Naive thymus-derived CD4-positive, alpha-beta T cell (primary cell): Measurements from ENCODE around the gene AKAP11. TPM values are rescaled to one million over a fixed set of nuclear protein-coding genes. Genes with fewer than 3 reads are reported as not detected.

ENCODE experiments used
- ATAC-seq: fragments of 150-1000 bp; cut with Tn5 transposase; 2 replicates; pipeline ENCODE4 v1.10.0; 2021; ENCODE audit warnings: mild to moderate bottlenecking, moderate library complexity
- CTCF ChIA-PET: fragments of 350-600 bp; sonication (Branson Sonifier 250); formaldehyde crosslinking; loops from one replicate; lab custom pipeline; 2021; ENCODE audit warnings: antibody characterized with exemption; lab: Charles Lee
- POLR2A ChIA-PET: fragments of 350-600 bp; sonication (Branson Sonifier 250); formaldehyde crosslinking; loops from one replicate; lab custom pipeline; 2021; ENCODE audit warnings: antibody characterized with exemption, inconsistent platforms; lab: Charles Lee
- DNase-seq, 9 donors: peaks; one replicate each; pipeline versions ENCODE4 v3.0.0 to v3.0.0-alpha.2; 2020 to 2022; ENCODE audit warnings: mixed read lengths in 1 of 9
- H3K27ac ChIP-seq: one replicate; pipeline ENCODE4 v1.7.0; 2013; ENCODE audit warnings: mild to moderate bottlenecking, low read depth, low read length, moderate library complexity
- H3K27me3 ChIP-seq, 2 donors: one replicate each; pipeline ENCODE4 v1.7.0; 2013; ENCODE audit warnings: low read length in 2 of 2, mild to moderate bottlenecking in 2 of 2, moderate library complexity in 2 of 2; ENCODE audit not compliant: control insufficient read depth in 2 of 2, insufficient read depth in 2 of 2
- H3K36me3 ChIP-seq, 3 experiments: 1 replicate in 2 of 3; 2 replicates in 1 of 3; pipeline ENCODE4 v1.7.0; 2013; ENCODE audit warnings: low read length in 3 of 3, mild to moderate bottlenecking in 3 of 3, moderate library complexity in 1 of 3; ENCODE audit not compliant: insufficient read depth in 3 of 3, control insufficient read depth in 2 of 3
- H3K4me1 ChIP-seq, 2 donors: one replicate each; pipeline ENCODE4 v1.7.0; 2013; ENCODE audit warnings: low read length in 2 of 2, mild to moderate bottlenecking in 2 of 2, moderate library complexity in 1 of 2; ENCODE audit not compliant: control insufficient read depth in 2 of 2, insufficient read depth in 2 of 2
- H3K4me3 ChIP-seq: 2 replicates; pipeline ENCODE4 v1.7.0; 2013; ENCODE audit warnings: mild to moderate bottlenecking, low read length
- H3K9me3 ChIP-seq, 3 experiments: 1 replicate in 2 of 3; 2 replicates in 1 of 3; pipeline ENCODE4 v1.7.0; 2013; ENCODE audit warnings: low read length in 3 of 3; ENCODE audit not compliant: control insufficient read depth in 2 of 3
- H3K27ac Mint-ChIP-seq, 9 donors: one replicate each; pipeline ENCODE4 v1.8.0; 2020 to 2022; ENCODE audit warnings: mixed read lengths in 9 of 9, mild to moderate bottlenecking in 8 of 9, moderate library complexity in 5 of 9, inconsistent platforms in 2 of 9
- H3K27me3 Mint-ChIP-seq, 5 donors: one replicate each; pipeline ENCODE4 v1.8.0; 2021 to 2022; ENCODE audit warnings: mixed read lengths in 5 of 5, mild to moderate bottlenecking in 1 of 5
- H3K36me3 Mint-ChIP-seq, 5 donors: one replicate each; pipeline ENCODE4 v1.8.0; 2020 to 2022; ENCODE audit warnings: mixed read lengths in 5 of 5, mild to moderate bottlenecking in 3 of 5, inconsistent platforms in 1 of 5
- H3K4me1 Mint-ChIP-seq, 7 donors: one replicate each; pipeline ENCODE4 v1.8.0; 2020 to 2022; ENCODE audit warnings: mixed read lengths in 7 of 7, mild to moderate bottlenecking in 3 of 7, inconsistent platforms in 1 of 7
- H3K4me3 Mint-ChIP-seq, 10 donors: one replicate each; pipeline ENCODE4 v1.8.0; 2020 to 2022; ENCODE audit warnings: mild to moderate bottlenecking in 10 of 10, mixed read lengths in 10 of 10, moderate library complexity in 6 of 10, inconsistent platforms in 2 of 10
- H3K9me3 Mint-ChIP-seq, 11 donors: one replicate each; pipeline ENCODE4 v1.8.0; 2020 to 2022; ENCODE audit warnings: mixed read lengths in 11 of 11, mild to moderate bottlenecking in 4 of 11, inconsistent platforms in 1 of 11, moderate library complexity in 1 of 11
- intact Hi-C, 2 donors: fragments of 100-400 bp; cut with micrococcal nuclease; formaldehyde crosslinking; loops; one replicate each; pipeline ENCODE4 v1.15.1; 2023
- polyA plus RNA-seq, 2 donors: library from polyadenylated mRNA; unstranded; fragments of 300-500 nt; fragmentation: Illumina TruSeq; gene quantifications; one replicate each; pipeline ENCODE4 v1.2.3, GENCODE V29; 2021
- total RNA-seq, 6 experiments: library from RNA in 5 of 6; stranded (reverse) in 5 of 6; gene quantifications; 1 replicate in 5 of 6; 2 replicates in 1 of 6; pipeline ENCODE4 v1.2.3 and lab custom pipeline; 2021 to 2026

Gene AKAP11
- total and polyA plus RNA-seq, 7 experiments from 2014 or later: 2.6 to 42.1 (median 23.5) TPM

DNA sequence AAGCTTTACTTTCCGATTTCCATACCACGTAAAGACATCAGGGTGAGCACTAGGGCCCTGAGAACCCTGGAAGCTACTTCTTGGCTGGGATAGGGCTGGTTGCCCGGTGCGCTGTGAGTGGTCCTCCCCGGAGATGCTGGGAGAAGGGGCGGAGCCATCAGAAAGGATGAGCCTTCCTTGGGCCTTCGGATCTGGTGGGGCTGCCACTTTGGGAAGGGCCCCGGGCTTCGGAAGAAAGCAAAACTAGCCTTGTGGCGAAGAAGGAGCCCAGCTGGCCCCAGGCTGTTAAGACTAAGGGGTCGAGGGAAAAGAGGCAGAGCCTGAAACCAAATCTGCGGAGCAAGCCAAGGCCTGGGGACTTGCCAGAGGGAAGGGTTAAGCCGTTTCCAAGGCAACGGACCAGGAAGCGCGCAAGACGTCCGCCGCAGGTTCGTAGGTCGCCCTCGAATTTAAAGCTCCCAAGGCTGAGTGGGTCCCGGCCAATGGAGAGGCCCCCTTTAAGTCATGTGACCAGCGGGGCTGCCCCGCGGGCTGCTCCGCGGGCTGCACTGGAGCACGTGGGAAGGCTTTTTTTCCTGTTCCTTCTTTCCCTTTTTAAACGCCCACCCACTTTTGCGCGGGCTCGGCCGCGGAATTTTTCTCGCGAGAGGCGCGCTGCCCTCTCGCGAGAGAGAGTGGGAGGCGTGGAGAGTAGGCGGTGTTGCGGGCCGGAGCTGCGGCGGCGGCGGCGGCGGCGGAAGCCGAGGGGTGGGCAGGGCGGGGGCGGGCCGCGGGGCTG is 426 bp upstream of the AKAP11 start:
- peak; percentile 87 to 96 (median 93) for DNase-seq
- peak overlapping the region in 9 of 10 donors; percentile 84 to 98 (median 97) for H3K4me3 Mint-ChIP-seq
- intact Hi-C loops: loop anchor here (1.0 to 10.0 kb wide), 23 partner anchors 55 to 1873 kb away; partner anchors contain the start of genes KBTBD6 (in 2 of the 2), MTRF1 (in 2 of the 2), VWA8 (in 2 of the 2) and CCDC122 (in 1 of the 2)
- H3K27ac Mint-ChIP-seq: peak overlapping the region; percentile 75 to 98 (median 96)
- peaks cover 0 to 4% (median 0%) of the 10 kb centered on the region in 3 experiments for H3K36me3 ChIP-seq
- ATAC-seq: peak; percentile 93
- H3K27ac ChIP-seq: peak overlapping the region; percentile 93
- H3K4me3 ChIP-seq: peak overlapping the region; percentile 84
- peaks cover 0 to 11% (median 0%) of the 10 kb centered on the region in 5 donors for H3K36me3 Mint-ChIP-seq
- H3K9me3 Mint-ChIP-seq: peaks cover 0 to 4% (median 0%) of the 10 kb centered on the region in 11 donors
- peaks cover 21 to 22% of the 10 kb centered on the region in 2 donors for H3K4me1 ChIP-seq
- H3K4me1 Mint-ChIP-seq: peaks cover 16 to 55% (median 47%) of the 10 kb centered on the region in 7 donors
- no peaks in the 10 kb centered on the region for H3K27me3 ChIP-seq
- CTCF ChIA-PET: no interaction called here
- H3K27me3 Mint-ChIP-seq: peaks cover 0 to 5% (median 0%) of the 10 kb centered on the region in 5 donors
- no peaks in the 10 kb centered on the region for H3K9me3 ChIP-seq
- POLR2A ChIA-PET: interaction anchor here (0.6 to 2.7 kb wide), 6 partner anchors 10 to 311 kb away, joined by 3 to 11 read pairs (median 4); partner anchors contain the start of gene VWA8

DNA sequence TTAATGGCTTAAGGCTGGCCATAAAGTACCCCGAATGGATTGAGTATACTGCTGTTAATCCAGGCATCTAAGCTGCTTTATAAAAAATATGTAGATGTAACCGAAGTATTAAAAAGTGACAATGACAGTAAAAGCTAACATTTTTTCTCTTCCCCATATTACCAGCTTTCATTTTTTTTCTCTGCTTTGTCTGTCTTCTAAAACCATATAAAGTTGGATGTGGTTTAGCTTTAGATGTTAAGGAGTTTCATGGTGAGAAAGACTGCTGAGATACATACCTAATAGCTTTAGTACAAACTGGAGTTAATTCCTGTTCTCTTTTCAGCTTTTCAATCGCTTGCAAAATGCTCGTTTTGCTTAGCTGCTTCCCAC is 838 bp downstream of the AKAP11 start:
- Mint-ChIP-seq H3K4me3 (peak overlapping the region in 9 of 10 donors; percentile 84 to 98 (median 97)), H3K36me3 (peaks cover 0 to 18% (median 0%) of the 10 kb centered on the region in 5 donors), H3K27me3 (no peaks in the 10 kb centered on the region), H3K27ac (peak overlapping the region; percentile 52 to 97 (median 95)), H3K9me3 (peaks cover 0 to 4% (median 0%) of the 10 kb centered on the region in 11 donors), H3K4me1 (peaks cover 16 to 58% (median 56%) of the 10 kb centered on the region in 7 donors)
- ATAC-seq (no peak), DNase-seq (peak in 6 of 9 donors; percentile 29 to 51 (median 44))
- Histone ChIP-seq H3K36me3 (peaks cover 0 to 4% (median 0%) of the 10 kb centered on the region in 3 experiments), H3K4me1 (peaks cover 21 to 25% of the 10 kb centered on the region in 2 donors), H3K4me3 (peak overlapping the region; percentile 61), H3K9me3 (no peaks in the 10 kb centered on the region), H3K27ac (peak overlapping the region; percentile 93), H3K27me3 (no peaks in the 10 kb centered on the region)
- CTCF ChIA-PET: interaction anchor here (0.8 kb wide), 1 partner anchor 31 kb away, joined by 5 read pairs; no protein-coding TSS in a partner anchor
- POLR2A ChIA-PET: interaction anchor here (0.6 to 2.7 kb wide), 8 partner anchors 10 to 810 kb away, joined by 3 to 11 read pairs (median 4); no protein-coding TSS in a partner anchor
- intact Hi-C loops: loop anchor here (1.0 to 10.0 kb wide), 13 partner anchors 82 to 1872 kb away; partner anchors contain the start of genes CCDC122 (in 1 of the 2), EPSTI1 (in 1 of the 2), KBTBD6 (in 1 of the 2) and LACC1 (in 1 of the 2)

DNA sequence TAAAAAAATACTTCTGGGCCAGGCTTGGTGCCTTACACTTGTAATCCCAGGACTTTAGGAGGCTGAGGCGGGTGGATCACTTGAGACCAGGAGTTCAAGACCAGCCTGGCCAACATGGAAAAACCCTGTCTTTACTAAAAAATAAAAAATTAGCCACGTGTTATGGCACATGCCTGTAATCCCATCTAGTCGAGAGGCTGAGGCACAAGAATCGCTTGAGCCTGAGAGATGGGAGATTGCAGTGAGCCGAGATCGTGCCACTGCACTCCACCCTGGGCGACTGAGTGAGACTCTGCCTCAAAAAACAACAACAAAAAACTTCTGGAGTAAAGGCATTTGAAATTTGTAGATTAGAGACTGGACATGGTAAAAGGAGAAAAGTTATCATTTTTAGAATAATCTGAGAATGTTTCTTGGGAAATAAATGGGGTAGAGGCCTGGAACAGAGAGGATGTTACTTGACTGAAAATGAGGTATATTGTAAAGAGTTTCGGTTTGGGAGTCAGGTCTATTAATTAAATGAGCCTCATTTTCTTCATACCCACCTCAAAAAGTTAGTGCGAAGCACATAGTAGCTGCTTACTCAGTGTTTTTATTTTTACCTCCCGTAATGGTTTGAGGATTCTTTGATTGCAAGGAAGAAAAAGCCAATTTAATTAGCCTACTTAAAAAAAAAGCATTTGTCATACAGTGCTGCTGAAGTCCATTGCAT is 2.6 kb downstream of the AKAP11 start:
- intact Hi-C loops: loop anchor here (2.0 to 10.0 kb wide), 11 partner anchors 14 to 1870 kb away; partner anchors contain the start of genes CCDC122 (in 1 of the 2), EPSTI1 (in 1 of the 2), LACC1 (in 1 of the 2) and MRPS31 (in 1 of the 2)
- no peaks in the 10 kb centered on the region for H3K27me3 Mint-ChIP-seq
- ATAC-seq (no peak), DNase-seq (no peak)
- H3K36me3 Mint-ChIP-seq: peaks cover 0 to 20% (median 0%) of the 10 kb centered on the region in 5 donors
- no peaks in the 10 kb centered on the region for H3K27me3 ChIP-seq
- ChIA-PET POLR2A (interaction anchor here (0.6 kb wide), 1 partner anchor 45 kb away, joined by 4 read pairs; no protein-coding TSS in a partner anchor), CTCF (no interaction called here)
- peak overlapping the region; percentile 8 for H3K27ac ChIP-seq
- H3K4me1 Mint-ChIP-seq: peaks cover 16 to 62% (median 57%) of the 10 kb centered on the region in 7 donors
- peaks cover 0 to 4% (median 0%) of the 10 kb centered on the region in 11 donors for H3K9me3 Mint-ChIP-seq
- H3K9me3 ChIP-seq: no peaks in the 10 kb centered on the region
- H3K4me1 ChIP-seq: peaks cover 31 to 36% of the 10 kb centered on the region in 2 donors
- H3K27ac Mint-ChIP-seq: peak overlapping the region; percentile 9 to 94 (median 41)
- peaks cover 0 to 4% (median 0%) of the 10 kb centered on the region in 3 experiments for H3K36me3 ChIP-seq
- H3K4me3 ChIP-seq: no peak overlapping the region
- H3K4me3 Mint-ChIP-seq: peak overlapping the region in 9 of 10 donors; percentile 3 to 97 (median 47)

DNA sequence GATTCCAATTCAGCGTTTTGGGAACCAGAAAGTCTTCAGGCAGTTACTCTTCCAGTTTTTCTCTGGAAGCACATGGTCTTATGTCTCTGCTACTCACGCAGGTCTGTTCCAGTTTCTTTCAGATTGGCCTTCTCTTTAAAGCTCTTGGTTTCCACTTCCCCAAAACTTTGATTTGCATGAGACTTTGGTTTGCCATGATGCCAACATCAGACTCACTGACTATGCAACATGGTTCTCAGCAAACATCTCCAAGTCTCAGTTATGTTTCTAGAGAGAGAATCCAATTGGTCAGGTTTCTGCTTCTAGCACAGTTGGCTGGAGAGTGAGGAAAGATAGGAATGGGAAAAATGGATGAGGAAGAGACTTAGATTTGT is 3.1 kb downstream of the AKAP11 start:
- Histone ChIP-seq H3K4me1 (peaks cover 31 to 41% of the 10 kb centered on the region in 2 donors), H3K9me3 (no peaks in the 10 kb centered on the region), H3K27ac (no peak overlapping the region), H3K4me3 (no peak overlapping the region), H3K36me3 (peaks cover 0 to 4% (median 0%) of the 10 kb centered on the region in 3 experiments), H3K27me3 (no peaks in the 10 kb centered on the region)
- peaks cover 0 to 20% (median 0%) of the 10 kb centered on the region in 5 donors for H3K36me3 Mint-ChIP-seq
- no peak for ATAC-seq
- H3K9me3 Mint-ChIP-seq: peaks cover 0 to 4% (median 0%) of the 10 kb centered on the region in 11 donors
- H3K4me3 Mint-ChIP-seq: peak overlapping the region in 7 of 10 donors; percentile 0 to 57 (median 36)
- H3K27ac Mint-ChIP-seq: peak overlapping the region in 7 of 9 donors; percentile 22 to 94 (median 56)
- no peak for DNase-seq
- no peaks in the 10 kb centered on the region for H3K27me3 Mint-ChIP-seq
- H3K4me1 Mint-ChIP-seq: peaks cover 15 to 62% (median 55%) of the 10 kb centered on the region in 7 donors
- intact Hi-C loops: loop anchor here (2.0 to 10.0 kb wide), 5 partner anchors 14 to 1870 kb away; partner anchors contain the start of genes CCDC122 (in 1 of the 2) and LACC1 (in 1 of the 2)
- ChIA-PET POLR2A (interaction anchor here (0.6 kb wide), 1 partner anchor 44 kb away, joined by 4 read pairs; no protein-coding TSS in a partner anchor), CTCF (no interaction called here)

DNA sequence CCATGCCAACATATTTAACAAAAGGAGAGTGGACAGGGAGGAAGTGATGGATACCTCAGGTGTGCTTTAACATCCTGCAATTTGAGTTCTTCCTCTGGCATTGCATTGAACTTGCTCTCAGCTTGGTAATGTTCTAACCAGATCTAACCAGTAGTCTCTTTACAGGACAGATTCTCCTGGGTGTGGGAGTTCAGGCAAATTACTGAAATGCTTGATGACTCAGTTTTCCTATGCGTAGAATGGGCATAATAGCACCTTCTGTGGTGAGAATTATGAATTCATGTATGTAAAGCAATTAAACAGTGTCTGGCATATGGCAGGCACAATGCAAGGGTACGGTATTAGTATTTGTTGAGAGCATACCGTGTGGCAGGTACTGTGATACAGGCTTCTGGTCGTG is 3.6 kb downstream of the AKAP11 start:
- intact Hi-C loops: loop anchor here (2.0 to 10.0 kb wide), 5 partner anchors 13 to 1869 kb away; partner anchors contain the start of genes CCDC122 (in 1 of the 2) and LACC1 (in 1 of the 2)

More for the DNA sequence above, 3.6 kb downstream of the AKAP11 start:
- Mint-ChIP-seq H3K27ac (peak overlapping the region in 8 of 9 donors; percentile 5 to 94 (median 44)), H3K9me3 (peaks cover 0 to 4% (median 0%) of the 10 kb centered on the region in 11 donors), H3K4me1 (peaks cover 11 to 57% (median 51%) of the 10 kb centered on the region in 7 donors), H3K27me3 (no peaks in the 10 kb centered on the region), H3K36me3 (peaks cover 0 to 20% (median 0%) of the 10 kb centered on the region in 5 donors), H3K4me3 (peak overlapping the region in 6 of 10 donors; percentile 0 to 57 (median 32))
- ATAC-seq (no peak), DNase-seq (no peak)
- H3K4me3 ChIP-seq: no peak overlapping the region
- ChIA-PET CTCF (no interaction called here), POLR2A (no interaction called here)
- peaks cover 30 to 41% of the 10 kb centered on the region in 2 donors for H3K4me1 ChIP-seq
- peaks cover 0 to 4% (median 0%) of the 10 kb centered on the region in 3 experiments for H3K36me3 ChIP-seq
- H3K9me3 ChIP-seq: no peaks in the 10 kb centered on the region
- H3K27ac ChIP-seq: no peak overlapping the region
- H3K27me3 ChIP-seq: no peaks in the 10 kb centered on the region
